SK-N-SH treated with all-trans-retinoic acid at 6 μM for 48 hours (cell line): ENCODE data around the gene MYT1.

ENCODE experiments used
- ARNTL ChIP-seq: fragments of 450-650 bp; formaldehyde crosslinking; IDR thresholded peaks from 2 replicates; pipeline ENCODE4 v1.5.0; 2020; ENCODE audit warnings: low read depth, mild to moderate bottlenecking, moderate library complexity, borderline replicate concordance
- GLIS3 ChIP-seq: fragments of 250-450 bp; sonication (Bioruptor Pico); IDR thresholded peaks from 2 replicates; pipeline ENCODE4 v1.5.0; 2020; ENCODE audit warnings: mild to moderate bottlenecking, moderate library complexity
- PATZ1 ChIP-seq: fragments of 250-450 bp; sonication (Bioruptor Pico); IDR thresholded peaks from 2 replicates; pipeline ENCODE4 v1.8.0; 2020; ENCODE audit warnings: mild to moderate bottlenecking, moderate library complexity, borderline replicate concordance
- RARB ChIP-seq: fragments of 250-450 bp; sonication (Bioruptor Pico); IDR thresholded peaks from 2 replicates; pipeline ENCODE4 v1.8.0; 2021; ENCODE audit warnings: mild to moderate bottlenecking, moderate library complexity
- TOX ChIP-seq: fragments of 250-450 bp; sonication (Bioruptor Pico); IDR thresholded peaks from 2 replicates; pipeline ENCODE4 v1.8.0; 2021; ENCODE audit warnings: mild to moderate bottlenecking, moderate library complexity, borderline replicate concordance
- TSHZ2 ChIP-seq: fragments of 250-450 bp; sonication (Bioruptor Pico); IDR thresholded peaks from 2 replicates; pipeline ENCODE4 v1.5.0; 2020; ENCODE audit warnings: mild to moderate bottlenecking, moderate library complexity
- ZFP3 ChIP-seq: fragments of 250-450 bp; sonication (Bioruptor Pico); IDR thresholded peaks from 2 replicates; pipeline ENCODE4 v1.5.0; 2020; ENCODE audit warnings: mild to moderate bottlenecking, moderate library complexity
- ZFP30 ChIP-seq: fragments of 450-650 bp; formaldehyde crosslinking; IDR thresholded peaks from 2 replicates; pipeline ENCODE4 v1.5.0; 2022; ENCODE audit warnings: mild to moderate bottlenecking, moderate library complexity
- ZNF565 ChIP-seq: fragments of 450-650 bp; formaldehyde crosslinking; conservative IDR thresholded peaks from 2 replicates; pipeline ENCODE4 v1.5.0; 2020; ENCODE audit warnings: low read depth, mild to moderate bottlenecking, moderate library complexity
- ZNF70 ChIP-seq: fragments of 450-650 bp; formaldehyde crosslinking; IDR thresholded peaks from 2 replicates; pipeline ENCODE4 v1.5.0; 2020; ENCODE audit warnings: mild to moderate bottlenecking, moderate library complexity

DNA sequence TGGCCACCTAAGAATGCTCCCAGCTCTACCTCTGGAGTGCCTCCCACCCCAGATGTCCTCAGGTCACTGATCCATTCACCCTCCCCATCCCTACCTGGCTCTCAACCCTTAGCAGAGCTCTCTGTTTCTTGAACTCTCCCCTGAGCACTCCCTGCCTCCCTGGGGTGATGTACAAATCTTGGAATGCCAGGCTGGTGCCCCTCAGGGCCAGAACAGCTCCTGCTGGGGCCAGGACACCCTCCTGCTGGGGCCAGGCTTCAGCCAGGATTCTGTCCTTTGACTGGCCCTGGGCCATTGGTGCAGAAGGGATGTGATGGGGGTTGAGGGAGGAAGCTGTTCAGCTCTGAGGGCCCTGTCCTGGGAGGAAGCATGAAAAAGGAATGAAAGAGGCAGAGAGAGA is 30.0 kb downstream of the MYT1 start:
- TF ChIP-seq ZNF70 (CRISPR knock-in tag) (no peak), PATZ1 (CRISPR knock-in tag) (no peak), ARNTL (CRISPR knock-in tag) (no peak), ZNF565 (CRISPR knock-in tag) (no peak), TSHZ2 (CRISPR knock-in tag) (no peak), ZFP30 (CRISPR knock-in tag) (no peak), TOX (CRISPR knock-in tag) (no peak), RARB (CRISPR knock-in tag) (no peak), ZFP3 (CRISPR knock-in tag) (no peak), GLIS3 (CRISPR knock-in tag) (no peak)
